ENCODE data around the gene R3HDM2. TPM values are rescaled to one million over a fixed set of nuclear protein-coding genes. Genes with fewer than 3 reads are reported as not detected.
A peak's percentile ranks its signal among the peaks of the same experiment; 100 is the strongest.

R3HDM2 gene
- total RNA-seq, 1 donor from 2014 or later: 89.6 TPM

DNA sequence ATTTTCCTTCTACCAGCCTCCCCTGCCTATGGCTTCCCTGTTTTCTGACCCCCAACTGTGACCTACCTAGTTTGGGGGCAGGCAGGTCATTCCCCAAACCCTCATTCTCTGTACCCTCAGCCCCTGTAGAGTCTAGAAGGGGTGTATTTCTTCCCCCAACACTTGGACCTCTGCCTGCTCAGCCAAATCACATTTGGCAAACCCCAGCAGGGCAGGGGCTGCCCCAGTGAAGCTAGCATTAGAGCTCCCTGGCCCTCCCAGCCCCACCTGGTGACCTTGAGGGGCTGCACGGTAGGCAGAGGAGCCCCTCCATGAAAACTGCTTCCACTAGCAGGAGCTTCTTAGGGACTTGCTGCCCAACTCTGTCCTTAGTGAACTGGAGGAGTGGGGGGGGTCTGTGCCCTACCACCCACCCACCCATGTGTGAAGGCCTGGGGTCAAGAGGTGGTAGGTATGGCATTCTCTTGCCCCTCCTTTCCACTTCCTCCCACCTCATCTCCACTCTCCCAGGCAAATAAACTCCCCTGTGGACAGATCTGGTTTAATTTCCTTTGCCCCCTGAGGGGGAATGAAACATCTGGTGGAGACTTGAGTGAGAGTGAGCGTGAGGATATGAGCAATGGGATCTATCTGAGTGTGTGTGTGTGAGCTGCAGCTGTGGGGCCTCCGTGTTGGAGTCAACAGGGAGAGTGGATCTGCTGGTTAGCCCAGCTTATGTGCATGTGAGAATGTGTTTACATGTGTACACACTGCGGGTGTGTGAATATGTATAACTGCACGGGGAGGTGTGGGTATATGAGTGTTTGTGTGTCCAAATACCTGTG lies 212.6 kb downstream of the R3HDM2 start:
- intact Hi-C loops (cut with DNase I): no loop called here
- no peak for ATAC-seq
- DNase-seq (ENCODE audit: low spot score): no peak

DNA sequence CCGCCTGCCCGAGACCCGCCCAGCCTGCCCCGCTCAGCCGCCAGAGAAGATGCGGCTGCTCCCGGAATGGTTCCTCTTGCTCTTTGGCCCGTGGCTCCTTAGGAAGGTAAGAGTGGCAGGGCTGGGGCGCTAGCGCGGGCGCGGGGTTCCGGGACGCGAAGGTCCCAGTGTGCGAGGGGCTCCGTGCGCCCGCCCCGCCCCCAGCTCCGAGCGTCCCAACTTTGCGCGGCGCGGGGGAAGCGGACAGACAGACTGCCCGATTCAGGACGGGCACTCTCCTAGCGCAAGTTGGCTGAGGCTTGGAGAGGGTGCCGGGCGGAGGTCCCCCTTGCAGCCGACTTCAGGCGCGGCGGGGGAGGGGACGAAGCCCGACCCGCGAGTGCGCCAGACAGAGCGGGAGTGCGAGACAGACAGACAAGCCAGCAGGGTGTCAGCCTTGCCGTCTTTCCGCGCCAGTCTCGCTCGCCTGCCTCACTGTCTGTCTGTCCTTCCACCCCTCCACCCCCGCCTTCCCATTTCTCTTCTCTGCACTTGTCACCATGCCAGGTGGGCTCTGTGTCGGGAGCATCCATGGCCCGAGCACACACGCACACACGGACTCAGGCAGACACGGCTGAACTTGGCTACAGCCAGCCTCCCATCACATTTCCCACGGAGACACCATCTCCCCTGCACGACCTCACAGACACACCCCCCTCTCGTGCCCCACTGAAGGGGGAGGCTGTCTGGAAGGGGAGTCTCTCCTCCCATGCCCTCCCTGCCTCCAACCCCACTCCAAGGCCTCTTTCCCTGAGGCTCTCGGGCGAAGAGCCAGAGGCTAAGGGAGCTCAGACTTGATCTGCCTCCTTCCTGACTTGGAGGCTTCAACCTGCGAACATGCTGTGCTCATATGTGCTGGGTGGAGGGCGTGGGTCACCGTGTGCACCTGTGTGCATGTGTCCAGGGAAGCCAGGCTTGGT lies 213.6 kb downstream of the R3HDM2 start:
- DNase-seq (ENCODE audit: low spot score) (no peak), ATAC-seq (no peak)
- intact Hi-C loops (cut with DNase I): no loop called here

DNA sequence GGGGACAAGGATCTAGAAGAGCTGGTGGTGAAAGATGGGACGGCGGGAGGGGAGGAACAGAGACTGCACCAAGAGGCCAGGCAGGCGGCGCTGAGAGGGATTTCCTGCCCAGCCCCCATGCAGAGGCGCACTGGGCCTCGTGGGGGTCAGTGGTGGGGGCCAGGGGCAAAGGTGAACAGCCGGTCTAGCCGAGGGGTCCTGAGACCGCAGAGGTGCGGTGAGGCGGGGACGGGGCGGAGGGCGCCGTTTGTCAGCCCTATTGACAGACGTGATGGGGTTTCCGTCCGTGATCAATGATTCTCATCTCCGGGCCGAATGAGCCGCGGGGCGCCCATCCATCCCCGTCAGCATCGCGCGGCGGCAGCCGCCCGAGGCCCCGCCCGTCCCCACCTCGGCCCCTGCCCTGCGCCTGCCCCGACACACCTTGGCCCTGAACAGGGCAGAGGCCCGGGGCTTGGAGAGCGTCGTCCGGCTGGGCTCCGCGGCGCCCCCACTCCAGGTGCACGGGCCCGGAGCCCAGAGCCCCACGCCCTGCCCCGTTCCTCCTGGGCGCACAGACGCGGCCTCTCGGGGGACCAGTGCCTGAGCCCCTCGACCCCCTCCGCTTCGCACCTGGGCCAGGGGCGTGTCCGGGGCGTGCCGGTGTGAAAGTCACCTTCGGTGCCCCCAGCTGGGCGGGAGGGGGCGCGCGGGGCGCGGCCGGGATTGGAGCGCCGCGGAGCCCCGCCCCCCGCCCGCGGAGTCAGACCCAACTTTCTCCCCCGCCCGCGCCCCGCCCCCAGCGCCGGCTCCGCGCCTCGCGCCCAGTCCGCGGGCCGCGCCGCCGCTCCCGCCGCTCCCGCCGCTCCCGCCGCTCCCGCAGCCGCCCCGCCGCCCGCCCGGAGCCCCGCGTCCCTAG lies 214.6 kb downstream of the R3HDM2 start, which contains the start of gene NXPH4:
Gene NXPH4 (plus strand): TSS at position 781 of the 898 bp plus-strand sequence. CDS start 176 bp downstream, outside the sequence.
- intact Hi-C loops (cut with DNase I): no loop called here
- DNase-seq (ENCODE audit: low spot score) (no peak), ATAC-seq (no peak)

DNA sequence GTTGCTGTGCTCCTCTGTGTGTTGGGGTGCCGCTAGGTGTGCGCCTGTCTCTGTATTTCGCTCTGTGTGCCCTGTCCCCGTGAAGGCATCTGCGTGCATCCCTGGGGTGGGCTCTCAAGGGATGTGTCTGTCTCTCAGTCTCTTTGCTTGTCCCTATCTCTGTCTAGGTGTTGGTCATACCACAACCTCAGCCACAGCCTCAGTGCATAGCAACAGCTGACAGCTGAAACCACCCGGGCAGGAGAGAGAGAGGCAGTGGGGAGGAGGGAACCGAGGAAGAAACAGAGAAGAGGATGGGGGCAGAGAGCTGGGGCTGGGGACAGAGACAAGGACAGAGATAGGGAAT lies 215.2 kb downstream of the R3HDM2 start:
- DNase-seq (ENCODE audit: low spot score) (no peak), ATAC-seq (no peak)
- intact Hi-C loops (cut with DNase I): no loop called here

DNA sequence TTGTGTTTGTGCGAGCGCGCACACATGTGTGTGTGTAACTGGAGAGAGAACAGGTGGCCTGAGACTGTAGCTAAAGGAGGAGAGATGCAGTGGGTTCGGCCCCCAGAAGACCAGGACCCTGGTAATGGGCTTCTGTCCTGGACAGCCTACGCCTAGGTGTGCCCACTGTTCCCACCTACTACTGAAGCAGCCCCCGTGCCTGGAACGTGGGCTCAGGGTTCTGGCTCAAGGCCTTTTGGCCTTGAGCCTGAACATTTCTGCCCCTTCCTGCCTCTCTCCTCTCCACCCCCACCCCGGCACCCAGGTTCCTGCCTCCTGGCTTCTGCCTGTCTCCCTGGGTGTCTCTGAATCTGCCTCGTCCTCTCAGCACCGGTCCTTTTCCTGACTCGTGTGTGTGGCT lies 215.8 kb downstream of the R3HDM2 start:
- DNase-seq (ENCODE audit: low spot score) (no peak), ATAC-seq (no peak)
- intact Hi-C loops (cut with DNase I): no loop called here

DNA sequence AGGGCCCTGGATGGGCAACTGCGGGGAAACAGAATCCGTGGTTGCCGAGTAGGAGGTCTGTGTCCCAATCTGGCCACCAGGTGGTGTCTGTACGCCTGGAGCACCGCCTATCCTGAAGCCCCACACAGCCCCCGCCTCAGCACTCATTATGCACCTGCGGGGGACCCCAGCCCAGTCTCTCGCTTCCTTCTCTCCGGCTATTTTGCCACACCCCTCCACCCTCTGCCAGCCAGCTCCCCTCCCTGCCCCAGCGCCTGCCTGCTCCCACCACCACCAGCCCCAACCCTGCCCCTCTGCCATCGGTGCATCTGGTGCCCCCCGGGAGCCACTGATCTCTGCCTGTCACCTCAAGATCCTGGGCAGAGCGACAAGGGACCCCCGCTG lies 216.5 kb downstream of the R3HDM2 start:
- ATAC-seq: peak; percentile 54
- intact Hi-C loops (cut with DNase I): no loop called here

DNA sequence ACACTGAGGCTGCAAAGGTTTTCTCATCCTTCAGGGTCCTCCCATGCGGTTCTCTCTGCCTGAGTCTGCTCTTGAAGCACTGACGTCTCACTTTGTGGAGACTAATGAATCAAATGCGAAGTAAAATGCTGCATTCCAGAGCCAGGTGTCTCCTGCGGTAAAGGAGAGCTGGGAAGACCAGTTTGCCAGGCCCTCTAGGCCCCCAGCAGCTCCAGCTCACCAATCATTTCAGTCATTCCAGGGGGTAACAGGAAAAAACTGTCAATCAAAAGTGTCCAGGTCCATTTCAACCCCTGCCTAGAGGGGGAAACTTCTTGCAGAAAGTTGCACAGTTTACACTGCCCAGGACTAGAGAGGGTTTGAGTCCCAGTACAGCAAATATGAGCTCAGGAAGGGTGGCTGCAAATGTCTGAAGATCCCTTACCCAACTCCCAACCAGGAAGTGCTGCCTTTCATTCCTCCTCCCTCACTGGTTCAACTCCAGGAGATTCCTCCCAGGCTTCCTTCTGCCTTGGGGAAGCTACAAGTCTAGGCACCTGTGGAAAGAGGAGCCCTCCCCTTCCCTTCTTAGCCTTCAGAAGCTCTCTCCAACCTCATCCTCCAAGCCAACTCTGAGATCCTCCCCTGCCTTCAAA lies 217.0 kb downstream of the R3HDM2 start:
- ATAC-seq: no peak
- no peak for DNase-seq (ENCODE audit: low spot score)
- intact Hi-C loops (cut with DNase I): no loop called here

More for the DNA sequence above, 216.5 kb downstream of the R3HDM2 start:
- DNase-seq (ENCODE audit: low spot score): no peak

DNA sequence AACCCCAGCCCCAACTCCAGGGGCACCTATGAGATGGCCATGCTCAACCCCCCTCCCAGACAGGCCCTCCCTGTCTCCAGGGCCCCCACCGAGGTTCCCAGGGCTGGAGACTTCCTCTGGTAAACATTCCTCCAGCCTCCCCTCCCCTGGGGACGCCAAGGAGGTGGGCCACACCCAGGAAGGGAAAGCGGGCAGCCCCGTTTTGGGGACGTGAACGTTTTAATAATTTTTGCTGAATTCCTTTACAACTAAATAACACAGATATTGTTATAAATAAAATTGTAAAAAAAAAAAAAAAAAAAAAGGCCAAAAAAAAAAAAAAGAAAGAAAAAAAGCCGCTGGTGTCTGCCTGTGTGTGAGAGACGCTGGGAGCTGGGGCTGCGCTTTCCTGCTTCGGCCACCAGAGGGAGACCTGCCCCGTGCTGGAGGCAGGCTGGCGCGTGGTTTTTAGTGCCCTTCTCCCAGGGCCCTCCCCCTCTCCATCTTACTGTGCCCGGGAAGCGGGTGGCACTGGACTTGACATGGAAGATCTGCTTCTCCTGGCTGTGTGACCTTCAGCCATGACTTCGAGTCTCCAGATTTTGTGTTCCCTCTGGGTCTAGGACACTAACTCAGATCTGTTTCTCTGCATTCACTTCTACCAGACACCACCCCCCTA lies 217.7 kb downstream of the R3HDM2 start:
- ATAC-seq: peak; percentile 88
- intact Hi-C loops (cut with DNase I): no loop called here
- peak; percentile 94 for DNase-seq (ENCODE audit: low spot score)

DNA sequence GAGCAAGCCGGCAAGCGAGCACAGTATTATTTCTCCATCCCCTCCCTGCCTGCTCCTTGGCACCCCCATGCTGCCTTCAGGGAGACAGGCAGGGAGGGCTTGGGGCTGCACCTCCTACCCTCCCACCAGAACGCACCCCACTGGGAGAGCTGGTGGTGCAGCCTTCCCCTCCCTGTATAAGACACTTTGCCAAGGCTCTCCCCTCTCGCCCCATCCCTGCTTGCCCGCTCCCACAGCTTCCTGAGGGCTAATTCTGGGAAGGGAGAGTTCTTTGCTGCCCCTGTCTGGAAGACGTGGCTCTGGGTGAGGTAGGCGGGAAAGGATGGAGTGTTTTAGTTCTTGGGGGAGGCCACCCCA lies 218.2 kb downstream of the R3HDM2 start:
- intact Hi-C loops (cut with DNase I): no loop called here
- ATAC-seq (peak; percentile 4), DNase-seq (ENCODE audit: low spot score) (no peak)

DNA sequence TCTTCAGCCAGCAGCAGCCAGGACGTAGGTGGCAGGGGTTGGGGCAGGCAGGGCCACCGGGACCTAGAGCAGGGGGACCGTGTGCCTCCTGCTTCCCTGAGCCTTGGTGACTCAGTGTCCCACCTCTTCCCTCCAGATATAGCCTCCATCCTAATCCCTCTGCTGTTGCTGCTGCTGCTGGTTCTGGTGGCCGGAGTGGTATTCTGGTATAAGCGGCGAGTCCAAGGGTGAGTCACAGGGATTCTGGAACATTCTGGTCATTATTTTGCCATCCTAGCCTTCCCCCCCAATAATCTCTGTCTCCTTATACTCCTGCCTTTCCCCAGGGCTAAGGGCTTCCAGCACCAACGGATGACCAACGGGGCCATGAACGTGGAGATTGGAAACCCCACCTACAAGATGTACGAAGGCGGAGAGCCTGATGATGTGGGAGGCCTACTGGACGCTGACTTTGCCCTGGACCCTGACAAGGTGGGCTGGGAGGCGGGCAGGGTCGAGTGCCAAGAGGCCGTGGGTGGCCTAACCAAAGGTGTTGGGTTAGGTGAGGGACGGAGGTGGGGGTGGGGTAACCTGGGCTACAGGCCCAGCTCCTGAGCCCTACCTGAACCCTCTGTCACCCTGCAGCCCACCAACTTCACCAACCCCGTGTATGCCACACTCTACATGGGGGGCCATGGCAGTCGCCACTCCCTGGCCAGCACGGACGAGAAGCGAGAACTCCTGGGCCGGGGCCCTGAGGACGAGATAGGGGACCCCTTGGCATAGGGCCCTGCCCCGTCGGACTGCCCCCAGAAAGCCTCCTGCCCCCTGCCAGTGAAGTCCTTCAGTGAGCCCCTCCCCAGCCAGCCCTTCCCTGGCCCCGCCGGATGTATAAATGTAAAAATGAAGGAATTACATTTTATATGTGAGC lies 218.8 kb downstream of the R3HDM2 start:
- intact Hi-C loops (cut with DNase I): no loop called here
- no peak for DNase-seq (ENCODE audit: low spot score)
- ATAC-seq: no peak

DNA sequence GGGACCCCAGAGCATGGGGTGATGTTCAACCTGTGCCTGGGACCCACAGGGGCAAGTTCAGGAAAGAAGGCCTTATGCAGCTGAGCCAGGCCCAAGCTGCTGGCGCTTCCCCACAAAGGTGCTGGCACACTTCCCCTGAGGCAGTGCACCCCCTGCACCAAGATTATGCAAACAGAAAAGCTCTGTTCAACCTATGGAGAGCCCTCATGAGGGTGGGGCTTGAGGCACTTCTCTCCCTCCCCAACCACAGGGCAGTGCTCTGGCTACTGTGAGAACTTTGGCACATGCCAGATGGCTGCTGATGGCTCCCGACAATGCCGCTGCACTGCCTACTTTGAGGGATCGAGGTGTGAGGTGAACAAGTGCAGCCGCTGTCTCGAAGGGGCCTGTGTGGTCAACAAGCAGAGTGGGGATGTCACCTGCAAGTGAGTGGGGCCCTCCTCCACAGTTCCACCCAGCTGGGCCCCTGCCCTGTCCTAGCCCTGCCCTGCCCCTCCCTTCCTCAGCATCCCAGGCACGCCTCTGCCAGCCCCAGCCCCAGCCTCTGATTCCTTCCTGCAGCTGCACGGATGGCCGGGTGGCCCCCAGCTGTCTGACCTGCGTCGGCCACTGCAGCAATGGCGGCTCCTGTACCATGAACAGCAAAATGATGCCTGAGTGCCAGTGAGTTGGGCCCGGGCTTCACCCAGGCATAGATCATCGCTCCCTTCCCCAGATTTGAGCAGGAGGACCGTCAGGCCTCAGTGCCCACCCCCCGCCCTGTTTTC lies 219.7 kb downstream of the R3HDM2 start:
- ATAC-seq (no peak), DNase-seq (ENCODE audit: low spot score) (no peak)
- intact Hi-C loops (cut with DNase I): no loop called here

DNA sequence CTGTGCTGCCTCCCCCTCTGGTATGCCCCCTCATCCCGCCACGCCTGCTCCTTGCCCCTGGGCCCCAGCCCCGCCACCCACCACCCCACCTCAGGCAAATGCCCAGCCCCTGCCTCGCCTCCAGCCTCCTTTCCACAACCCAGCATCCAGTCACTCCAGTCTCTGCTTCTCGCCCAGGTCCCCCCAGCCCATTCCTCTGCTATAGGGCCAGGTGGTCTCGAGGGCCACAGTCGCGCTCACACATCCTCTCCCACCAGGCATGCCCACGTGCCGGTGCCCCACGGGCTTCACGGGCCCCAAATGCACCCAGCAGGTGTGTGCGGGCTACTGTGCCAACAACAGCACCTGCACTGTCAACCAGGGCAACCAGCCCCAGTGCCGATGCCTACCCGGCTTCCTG lies 220.4 kb downstream of the R3HDM2 start:
- no peak for ATAC-seq
- intact Hi-C loops (cut with DNase I): no loop called here
- no peak for DNase-seq (ENCODE audit: low spot score)

DNA sequence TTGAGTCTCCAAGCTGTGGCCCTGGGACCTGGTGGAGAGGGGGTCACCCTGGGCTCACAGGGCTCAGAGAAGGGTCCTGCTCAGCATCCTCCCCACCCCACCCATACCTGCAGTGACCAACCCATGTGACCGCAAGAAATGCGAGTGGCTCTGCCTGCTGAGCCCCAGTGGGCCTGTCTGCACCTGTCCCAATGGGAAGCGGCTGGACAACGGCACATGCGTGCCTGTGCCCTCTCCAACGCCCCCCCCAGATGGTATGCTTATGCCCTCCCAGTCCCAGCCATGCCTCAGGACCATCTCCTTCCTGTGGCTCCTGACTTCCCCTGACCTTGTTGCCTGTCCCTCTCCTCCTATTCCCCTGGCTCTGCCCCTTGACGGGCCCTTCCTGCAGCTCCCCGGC lies 220.9 kb downstream of the R3HDM2 start:
- ATAC-seq: no peak
- intact Hi-C loops (cut with DNase I): no loop called here

DNA sequence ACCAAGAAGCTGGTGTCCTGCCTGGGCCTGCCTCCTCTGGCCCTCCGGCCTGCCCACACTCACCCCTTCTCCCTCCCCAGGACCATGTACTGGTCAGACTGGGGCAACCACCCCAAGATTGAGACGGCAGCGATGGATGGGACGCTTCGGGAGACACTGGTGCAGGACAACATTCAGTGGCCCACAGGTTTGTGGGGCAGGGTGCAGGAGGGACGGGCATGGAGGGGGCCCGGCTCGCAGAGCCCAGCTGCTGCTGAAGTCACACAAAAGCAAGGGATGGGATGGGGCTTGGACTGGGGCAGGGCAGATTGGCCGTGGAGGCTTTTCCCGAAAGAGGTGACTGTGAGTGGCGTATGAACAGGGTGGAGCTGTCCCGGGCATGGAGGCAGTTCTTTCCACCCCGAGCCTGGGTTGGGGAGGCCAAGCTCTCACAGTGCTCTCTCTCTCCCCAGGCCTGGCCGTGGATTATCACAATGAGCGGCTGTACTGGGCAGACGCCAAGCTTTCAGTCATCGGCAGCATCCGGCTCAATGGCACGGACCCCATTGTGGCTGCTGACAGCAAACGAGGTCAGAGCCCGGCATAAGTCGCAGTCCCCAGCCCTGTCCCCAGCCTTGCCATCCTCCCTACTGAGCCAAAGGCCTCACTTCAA lies 222.1 kb downstream of the R3HDM2 start:
- DNase-seq (ENCODE audit: low spot score): no peak
- no peak for ATAC-seq
- intact Hi-C loops (cut with DNase I): no loop called here

More for the DNA sequence above, 220.9 kb downstream of the R3HDM2 start:
- DNase-seq (ENCODE audit: low spot score): no peak

DNA sequence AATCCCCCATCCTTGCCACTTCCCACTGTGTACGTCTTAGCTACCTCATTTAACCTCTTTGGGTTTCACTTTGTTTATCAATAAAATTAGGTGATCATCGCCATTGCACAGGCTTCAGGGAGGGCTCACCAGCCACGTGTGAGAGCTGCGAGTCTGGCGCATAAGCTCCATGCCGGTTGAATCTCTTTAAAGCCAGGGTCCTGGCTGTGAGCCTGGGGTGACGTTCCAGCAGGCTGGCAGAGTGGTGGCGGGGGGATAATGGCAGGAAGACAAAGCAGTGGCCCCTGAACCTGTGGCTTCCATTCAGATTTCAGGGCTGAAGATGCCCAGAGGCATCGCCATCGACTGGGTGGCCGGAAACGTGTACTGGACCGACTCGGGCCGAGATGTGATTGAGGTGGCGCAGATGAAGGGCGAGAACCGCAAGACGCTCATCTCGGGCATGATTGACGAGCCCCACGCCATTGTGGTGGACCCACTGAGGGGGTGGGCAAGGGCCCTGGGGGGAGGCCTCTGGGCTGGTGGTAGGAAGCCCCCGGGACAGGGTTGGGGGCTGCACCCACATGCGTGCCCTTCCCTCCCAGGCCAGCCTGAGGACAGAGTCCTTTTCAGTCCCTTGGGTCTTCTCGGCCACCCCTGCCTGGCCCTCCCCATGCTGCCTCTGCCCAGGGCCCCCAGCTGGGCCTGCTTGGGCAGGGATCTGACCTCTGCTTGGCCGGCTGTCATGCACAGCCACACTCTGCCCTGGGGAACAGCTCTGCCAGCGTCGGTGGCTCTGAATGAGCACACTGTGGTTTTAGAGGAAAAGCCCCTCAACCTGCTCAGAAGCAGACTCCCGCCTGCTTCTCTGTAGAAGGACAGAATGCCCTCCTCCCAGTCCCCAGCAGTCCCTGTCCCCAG lies 222.9 kb downstream of the R3HDM2 start:
- intact Hi-C loops (cut with DNase I): no loop called here
- DNase-seq (ENCODE audit: low spot score) (no peak), ATAC-seq (no peak)
